SU-DHL-6 (cell line): ENCODE results near the gene UPK3BL2.
"Not testable (repeated sequence)": the region's sequence is repeated elsewhere in the genome, so short reads cannot be mapped to it uniquely, and the experiment has no call there.

ENCODE experiments used
- H2AFZ ChIP-seq: fragments of 200-600 bp; sonication (generic); 2 replicates; pipeline ENCODE4 v1.6.1; 2014; ENCODE audit warnings: low read depth, mild to moderate bottlenecking, moderate library complexity, mixed read lengths, antibody characterized with exemption, low read length; ENCODE audit not compliant: severe bottlenecking
- H3F3A ChIP-seq: fragments of 200-600 bp; shearing (Covaris generic); 2 replicates; pipeline ENCODE4 v1.6.0; 2016; ENCODE audit warnings: antibody characterized with exemption, mild to moderate bottlenecking; ENCODE audit not compliant: insufficient read depth
- H3K27ac ChIP-seq: fragments of 200-600 bp; sonication (generic); 2 replicates; pipeline ENCODE4 v1.5.1; 2016; ENCODE audit warnings: low read depth, mild to moderate bottlenecking, low read length, moderate library complexity, mixed read lengths
- H3K27me3 ChIP-seq: fragments of 200-600 bp; sonication (generic), shearing (Covaris generic); 2 replicates; pipeline ENCODE4 v1.6.0; 2014; ENCODE audit warnings: mild to moderate bottlenecking, low read length
- H3K36me3 ChIP-seq: fragments of 200-600 bp; sonication (generic); 2 replicates; pipeline ENCODE4 v1.6.1; 2014; ENCODE audit warnings: mild to moderate bottlenecking, low read length, mixed read lengths
- H3K4me2 ChIP-seq: fragments of 300-600, 200-600 bp; shearing (Covaris generic), sonication (generic); 2 replicates; pipeline ENCODE4 v1.6.0; 2014; ENCODE audit warnings: low read length, low read depth, mild to moderate bottlenecking; ENCODE audit not compliant: poor library complexity, severe bottlenecking
- H3K4me3 ChIP-seq: fragments of 200-600 bp; sonication (generic); 2 replicates; pipeline ENCODE4 v1.5.1; 2014; ENCODE audit warnings: antibody characterized with exemption, low read length, mild to moderate bottlenecking, mixed read lengths; ENCODE audit not compliant: insufficient read depth, poor library complexity, severe bottlenecking
- H3K79me2 ChIP-seq: fragments of 200-600 bp; sonication (generic); 2 replicates; pipeline ENCODE4 v1.6.1; 2014; ENCODE audit warnings: mild to moderate bottlenecking, low read length, moderate library complexity; ENCODE audit not compliant: insufficient read depth
- H3K9ac ChIP-seq: fragments of 200-600 bp; sonication (generic); 2 replicates; pipeline ENCODE4 v1.7.0; 2014; ENCODE audit warnings: mild to moderate bottlenecking, low read length
- H3K9me2 ChIP-seq: fragments of 200-600 bp; sonication (generic); replicated peaks from 2 replicates; pipeline ENCODE4 v1.6.1; 2014; ENCODE audit warnings: low read length; ENCODE audit not compliant: insufficient read depth
- H3K9me3 ChIP-seq: fragments of 200-600 bp; sonication (generic); 2 replicates; pipeline ENCODE4 v1.6.1; 2014; ENCODE audit warnings: low read length, mixed read lengths; ENCODE audit not compliant: insufficient read depth
- H4K20me1 ChIP-seq: fragments of 200-600 bp; sonication (generic); 2 replicates; pipeline ENCODE4 v1.6.1; 2014; ENCODE audit warnings: low read depth, mild to moderate bottlenecking, antibody characterized with exemption, low read length, moderate library complexity, mixed read lengths

The UPK3BL2 gene, protein sequence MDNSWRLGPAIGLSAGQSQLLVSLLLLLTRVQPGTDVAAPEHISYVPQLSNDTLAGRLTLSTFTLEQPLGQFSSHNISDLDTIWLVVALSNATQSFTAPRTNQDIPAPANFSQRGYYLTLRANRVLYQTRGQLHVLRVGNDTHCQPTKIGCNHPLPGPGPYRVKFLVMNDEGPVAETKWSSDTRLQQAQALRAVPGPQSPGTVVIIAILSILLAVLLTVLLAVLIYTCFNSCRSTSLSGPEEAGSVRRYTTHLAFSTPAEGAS

GRCh38 chr7:102543596-102543995, at the start of gene UPK3BL2:
Gene UPK3BL2 (minus strand): TSS chr7:102543696. CDS start chr7:102543636, 60 bp downstream.
- not testable (repeated sequence) for H2AFZ ChIP-seq, H3K4me2 ChIP-seq, H4K20me1 ChIP-seq, H3K27me3 ChIP-seq, H3K79me2 ChIP-seq, H3K9me3 ChIP-seq, H3K36me3 ChIP-seq, H3F3A ChIP-seq, H3K9me2 ChIP-seq, H3K27ac ChIP-seq, H3K9ac ChIP-seq, H3K4me3 ChIP-seq

- H3K9ac ChIP-seq, H3K27me3 ChIP-seq, H3F3A ChIP-seq, H3K4me3 ChIP-seq, H3K27ac ChIP-seq, H3K9me2 ChIP-seq, H4K20me1 ChIP-seq, H3K9me3 ChIP-seq, H2AFZ ChIP-seq, H3K79me2 ChIP-seq, H3K4me2 ChIP-seq, H3K36me3 ChIP-seq: not testable (repeated sequence)
These were observed 49.1 kb upstream of the UPK3BL2 start for GRCh38 chr7:102592477-102593019.

- not testable (repeated sequence) for H2AFZ ChIP-seq, H3K9me3 ChIP-seq, H3K27me3 ChIP-seq, H3K4me3 ChIP-seq, H3K79me2 ChIP-seq, H3K27ac ChIP-seq, H3K9me2 ChIP-seq, H3K36me3 ChIP-seq, H3K9ac ChIP-seq, H4K20me1 ChIP-seq, H3F3A ChIP-seq, H3K4me2 ChIP-seq
These were observed 46.4 kb upstream of the UPK3BL2 start for GRCh38 chr7:102589857-102590256.

- H3F3A ChIP-seq, H3K4me2 ChIP-seq, H3K27ac ChIP-seq, H4K20me1 ChIP-seq, H3K9me3 ChIP-seq, H3K79me2 ChIP-seq, H2AFZ ChIP-seq, H3K9ac ChIP-seq, H3K4me3 ChIP-seq, H3K9me2 ChIP-seq, H3K36me3 ChIP-seq, H3K27me3 ChIP-seq: not testable (repeated sequence)
These were observed 40.0 kb upstream of the UPK3BL2 start for GRCh38 chr7:102583495-102583894.

DNA sequence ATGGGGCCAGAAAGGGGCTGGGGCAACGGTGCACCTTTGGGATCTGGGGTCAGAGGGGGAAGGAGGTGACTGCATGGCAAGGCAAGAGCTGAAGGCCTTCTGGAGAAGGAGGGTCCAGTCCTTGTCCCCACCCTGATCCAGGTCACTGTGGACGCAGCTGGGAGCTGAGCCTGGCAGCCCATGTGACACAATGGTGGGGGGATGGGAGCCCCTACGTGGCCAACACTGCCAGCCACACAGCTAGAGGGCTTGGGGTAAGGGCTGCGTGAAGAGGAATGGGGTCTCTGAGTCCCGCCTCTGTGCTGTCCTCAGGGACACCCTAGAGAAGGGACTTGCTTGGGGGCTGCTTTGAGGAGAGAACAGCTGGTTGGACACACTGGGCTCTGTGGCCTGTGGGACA, 38.2 kb upstream of the UPK3BL2 start:
- not testable (repeated sequence) for H3K27ac ChIP-seq, H3K9ac ChIP-seq, H2AFZ ChIP-seq, H4K20me1 ChIP-seq, H3K27me3 ChIP-seq, H3K9me3 ChIP-seq, H3K4me3 ChIP-seq, H3K4me2 ChIP-seq, H3K79me2 ChIP-seq, H3F3A ChIP-seq, H3K9me2 ChIP-seq, H3K36me3 ChIP-seq

DNA sequence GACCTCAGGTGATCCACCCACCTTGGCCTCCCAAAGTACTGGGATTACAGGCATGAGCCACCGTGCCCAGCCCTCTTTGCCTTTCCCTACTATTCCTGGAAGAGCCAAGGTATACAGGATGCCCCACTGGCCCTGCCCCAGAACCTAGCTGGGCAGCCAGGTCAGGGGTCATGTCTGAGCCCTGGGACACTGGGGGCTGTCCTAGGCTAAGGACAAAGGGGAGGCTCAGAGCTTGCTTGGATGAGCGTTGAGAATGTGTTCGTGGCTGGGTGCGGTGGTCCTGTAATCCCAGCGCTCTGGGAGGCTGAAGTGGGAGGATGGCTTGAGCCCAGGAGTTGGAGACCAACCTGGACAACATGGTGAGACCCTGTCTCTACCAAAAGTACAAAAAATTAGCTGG, 35.0 kb upstream of the UPK3BL2 start:
- not testable (repeated sequence) for H2AFZ ChIP-seq, H3K27me3 ChIP-seq, H3K27ac ChIP-seq, H3K4me2 ChIP-seq, H3K9me3 ChIP-seq, H3K4me3 ChIP-seq, H3F3A ChIP-seq, H3K79me2 ChIP-seq, H3K36me3 ChIP-seq, H4K20me1 ChIP-seq, H3K9ac ChIP-seq, H3K9me2 ChIP-seq

GRCh38 chr7:102577315-102578240, 34.1 kb upstream of the UPK3BL2 start:
- H3F3A ChIP-seq, H3K79me2 ChIP-seq, H4K20me1 ChIP-seq, H3K27me3 ChIP-seq, H3K9ac ChIP-seq, H3K9me2 ChIP-seq, H3K9me3 ChIP-seq, H3K4me3 ChIP-seq, H2AFZ ChIP-seq, H3K4me2 ChIP-seq, H3K27ac ChIP-seq, H3K36me3 ChIP-seq: not testable (repeated sequence)

GRCh38 chr7:102576363-102576762, 32.9 kb upstream of the UPK3BL2 start:
- not testable (repeated sequence) for H3F3A ChIP-seq, H3K9me3 ChIP-seq, H2AFZ ChIP-seq, H3K27ac ChIP-seq, H3K9me2 ChIP-seq, H3K27me3 ChIP-seq, H4K20me1 ChIP-seq, H3K36me3 ChIP-seq, H3K79me2 ChIP-seq, H3K9ac ChIP-seq, H3K4me2 ChIP-seq, H3K4me3 ChIP-seq
